HFF-Myc (cell line): ENCODE results near the gene SIN3A.
"Not testable (repeated sequence)": the region's sequence is repeated elsewhere in the genome, so short reads cannot be mapped to it uniquely, and the experiment has no call there.

Source experiments
- DNase-seq: peaks from one replicate; pipeline ENCODE4 v3.0.0-alpha.2; 2011; ENCODE audit warnings: low read depth; ENCODE audit errors: extremely low read depth
- H3K4me3 ChIP-seq: replicated peaks from 2 replicates; pipeline ENCODE4 v1.5.1; 2011; ENCODE audit warnings: low read depth, mild to moderate bottlenecking, control low read depth, low read length
- TF ChIP-seq, protein P1 (sequence below): IDR thresholded peaks from 2 replicates; pipeline ENCODE4 v1.5.1; 2012; ENCODE audit warnings: mild to moderate bottlenecking, low read depth, low read length, control low read depth; ENCODE audit errors: missing control alignments

The SIN3A gene

DNA sequence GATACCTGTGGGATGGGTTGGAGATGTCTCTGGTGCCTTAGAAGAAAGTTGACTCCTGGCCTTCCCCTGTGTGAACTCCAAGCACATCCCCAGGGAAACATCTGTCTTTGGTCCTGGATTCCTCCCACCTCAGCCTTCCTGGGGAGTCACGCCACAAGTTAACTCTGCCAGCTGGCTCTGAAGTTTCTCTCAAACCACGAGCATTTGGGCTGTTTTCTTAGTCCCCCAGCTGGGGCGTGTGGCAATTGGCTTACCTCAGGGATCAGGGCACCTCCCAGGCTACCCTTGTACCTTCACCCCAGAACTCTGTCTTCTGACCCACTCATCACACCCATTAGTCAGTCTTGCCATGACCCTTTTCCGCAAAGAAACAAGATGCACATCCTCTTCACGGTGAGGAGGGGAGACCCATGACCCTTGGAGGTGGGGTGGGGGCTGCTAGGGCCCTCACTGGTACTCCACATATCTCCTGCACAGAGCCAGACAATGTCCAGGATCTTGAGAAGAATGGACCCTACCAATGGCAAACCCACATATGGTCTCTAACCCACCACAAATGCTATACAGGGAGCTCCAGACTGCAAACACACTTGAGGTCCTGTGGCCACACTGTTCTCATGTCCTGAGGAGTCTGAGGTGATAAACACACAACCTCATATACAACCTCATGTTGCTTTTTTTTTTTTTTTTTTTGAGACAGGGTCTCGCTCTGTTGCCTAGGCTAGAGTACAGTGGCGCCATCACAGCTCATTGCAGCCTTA is 100.7 kb downstream of the SIN3A start:
- no peak overlapping the region for H3K4me3 ChIP-seq
- DNase-seq = no peak
- TF ChIP-seq, protein P1, sequence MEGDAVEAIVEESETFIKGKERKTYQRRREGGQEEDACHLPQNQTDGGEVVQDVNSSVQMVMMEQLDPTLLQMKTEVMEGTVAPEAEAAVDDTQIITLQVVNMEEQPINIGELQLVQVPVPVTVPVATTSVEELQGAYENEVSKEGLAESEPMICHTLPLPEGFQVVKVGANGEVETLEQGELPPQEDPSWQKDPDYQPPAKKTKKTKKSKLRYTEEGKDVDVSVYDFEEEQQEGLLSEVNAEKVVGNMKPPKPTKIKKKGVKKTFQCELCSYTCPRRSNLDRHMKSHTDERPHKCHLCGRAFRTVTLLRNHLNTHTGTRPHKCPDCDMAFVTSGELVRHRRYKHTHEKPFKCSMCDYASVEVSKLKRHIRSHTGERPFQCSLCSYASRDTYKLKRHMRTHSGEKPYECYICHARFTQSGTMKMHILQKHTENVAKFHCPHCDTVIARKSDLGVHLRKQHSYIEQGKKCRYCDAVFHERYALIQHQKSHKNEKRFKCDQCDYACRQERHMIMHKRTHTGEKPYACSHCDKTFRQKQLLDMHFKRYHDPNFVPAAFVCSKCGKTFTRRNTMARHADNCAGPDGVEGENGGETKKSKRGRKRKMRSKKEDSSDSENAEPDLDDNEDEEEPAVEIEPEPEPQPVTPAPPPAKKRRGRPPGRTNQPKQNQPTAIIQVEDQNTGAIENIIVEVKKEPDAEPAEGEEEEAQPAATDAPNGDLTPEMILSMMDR = no peak

DNA sequence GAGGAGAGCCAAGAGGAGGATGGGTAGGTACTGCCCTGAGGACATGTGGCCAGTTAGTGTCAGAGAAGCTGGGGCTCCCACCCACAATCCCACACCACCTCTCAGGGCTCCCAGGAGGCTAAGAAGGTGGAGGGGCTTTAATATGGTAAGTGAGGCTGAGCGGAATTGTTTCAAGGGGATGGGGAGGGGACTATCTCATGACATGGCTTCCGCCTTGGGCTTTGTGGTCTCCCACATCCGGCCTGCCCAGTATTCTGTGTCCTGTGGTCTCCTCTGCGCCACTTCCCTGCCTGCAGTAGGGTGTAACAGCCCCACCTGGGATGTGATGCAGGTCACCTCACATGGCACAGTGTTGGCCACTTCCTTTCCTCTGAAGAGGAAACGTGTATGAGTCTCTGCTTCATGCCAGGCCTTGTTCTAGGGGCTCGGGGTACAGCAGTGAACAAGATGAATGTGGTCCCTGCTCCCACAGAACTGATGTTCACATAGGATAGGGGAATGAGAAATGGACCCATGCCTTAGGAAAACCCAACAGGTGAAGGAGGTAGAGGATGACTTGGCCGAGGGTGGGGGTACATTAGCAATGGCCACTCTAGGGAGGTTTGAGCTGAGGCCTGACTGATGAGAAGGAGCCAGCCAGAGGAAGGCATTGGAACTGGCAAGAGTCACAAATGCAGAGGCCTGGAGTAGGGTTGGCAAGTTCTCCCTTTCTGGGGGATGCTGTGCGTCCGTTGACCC is 101.5 kb downstream of the SIN3A start:
- TF ChIP-seq, protein P1 = no peak
- DNase-seq = no peak
- H3K4me3 ChIP-seq = no peak overlapping the region

DNA sequence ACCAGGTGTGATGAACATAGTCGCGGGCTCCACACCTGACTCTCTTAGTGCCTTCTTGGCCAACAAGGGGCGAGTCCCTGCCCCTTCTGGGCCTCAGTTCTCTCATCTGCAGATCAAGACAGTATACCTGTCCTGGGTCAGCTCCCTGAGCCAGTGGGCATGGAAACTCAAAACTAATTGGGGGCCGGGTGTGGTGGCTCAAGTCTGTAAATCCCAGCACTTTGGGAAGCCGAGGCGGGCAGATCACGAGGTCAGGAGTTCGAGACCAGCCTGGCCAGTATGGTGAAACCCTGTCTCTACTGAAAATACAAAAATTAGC is 102.2 kb downstream of the SIN3A start:
- not testable (repeated sequence) for H3K4me3 ChIP-seq, DNase-seq

DNA sequence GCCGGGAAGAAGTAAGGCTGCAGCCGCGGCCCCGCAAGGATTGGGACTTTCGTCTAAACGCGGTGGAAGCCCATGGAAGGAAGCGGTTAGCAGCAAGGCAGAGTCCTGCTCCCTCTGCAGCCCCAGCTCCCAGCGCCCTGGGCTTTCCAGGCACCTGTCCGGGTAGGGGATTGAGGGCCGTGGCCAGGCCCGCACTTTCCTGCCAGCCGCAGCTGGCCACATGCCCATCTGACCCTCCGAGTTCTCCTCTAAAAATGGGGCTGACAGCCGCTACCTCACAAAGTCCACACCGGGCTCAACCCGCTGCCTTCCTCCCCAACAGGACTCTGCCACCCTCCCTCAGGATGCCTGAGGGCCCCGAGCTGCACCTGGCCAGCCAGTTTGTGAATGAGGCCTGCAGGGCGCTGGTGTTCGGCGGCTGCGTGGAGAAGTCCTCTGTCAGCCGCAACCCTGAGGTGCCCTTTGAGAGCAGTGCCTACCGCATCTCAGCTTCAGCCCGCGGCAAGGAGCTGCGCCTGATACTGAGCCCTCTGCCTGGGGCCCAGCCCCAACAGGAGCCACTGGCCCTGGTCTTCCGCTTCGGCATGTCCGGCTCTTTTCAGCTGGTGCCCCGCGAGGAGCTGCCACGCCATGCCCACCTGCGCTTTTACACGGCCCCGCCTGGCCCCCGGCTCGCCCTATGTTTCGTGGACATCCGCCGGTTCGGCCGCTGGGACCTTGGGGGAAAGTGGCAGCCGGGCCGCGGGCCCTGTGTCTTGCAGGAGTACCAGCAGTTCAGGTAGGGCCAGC is 102.7 kb downstream of the SIN3A start:
- TF ChIP-seq, protein P1 = no peak
- no peak for DNase-seq

DNA sequence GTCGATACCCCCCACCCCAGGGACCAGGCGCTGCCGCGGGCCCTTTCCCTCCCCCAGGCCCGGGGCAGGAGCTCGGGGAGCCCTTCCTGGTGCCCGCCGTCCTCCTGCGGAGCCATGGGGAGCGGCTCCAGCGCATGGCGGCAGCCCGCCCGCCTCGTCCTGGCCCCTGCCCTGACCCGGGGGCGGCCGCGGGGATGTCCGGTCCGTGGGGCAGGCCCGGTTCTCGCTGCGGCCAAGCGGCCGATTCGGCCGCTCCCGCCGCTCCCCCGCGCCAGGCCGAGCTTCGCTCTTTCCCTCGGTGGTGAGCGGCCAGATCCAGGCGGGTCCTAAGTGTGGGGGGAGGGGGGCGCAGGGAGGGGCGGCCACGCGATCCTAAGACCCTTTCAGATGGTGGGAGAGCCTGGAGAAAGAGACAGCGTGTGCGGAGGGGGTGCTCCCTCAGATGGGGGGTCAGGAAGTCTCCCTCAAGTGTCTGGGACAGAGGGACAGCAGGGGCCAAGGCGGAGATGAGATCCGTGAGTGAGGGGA is 103.4 kb downstream of the SIN3A start:
- H3K4me3 ChIP-seq = peak overlapping the region; percentile 52
- TF ChIP-seq, protein P1 = no peak
- no peak for DNase-seq

More for the DNA sequence above, 102.7 kb downstream of the SIN3A start:
- H3K4me3 ChIP-seq = peak overlapping the region; percentile 52

DNA sequence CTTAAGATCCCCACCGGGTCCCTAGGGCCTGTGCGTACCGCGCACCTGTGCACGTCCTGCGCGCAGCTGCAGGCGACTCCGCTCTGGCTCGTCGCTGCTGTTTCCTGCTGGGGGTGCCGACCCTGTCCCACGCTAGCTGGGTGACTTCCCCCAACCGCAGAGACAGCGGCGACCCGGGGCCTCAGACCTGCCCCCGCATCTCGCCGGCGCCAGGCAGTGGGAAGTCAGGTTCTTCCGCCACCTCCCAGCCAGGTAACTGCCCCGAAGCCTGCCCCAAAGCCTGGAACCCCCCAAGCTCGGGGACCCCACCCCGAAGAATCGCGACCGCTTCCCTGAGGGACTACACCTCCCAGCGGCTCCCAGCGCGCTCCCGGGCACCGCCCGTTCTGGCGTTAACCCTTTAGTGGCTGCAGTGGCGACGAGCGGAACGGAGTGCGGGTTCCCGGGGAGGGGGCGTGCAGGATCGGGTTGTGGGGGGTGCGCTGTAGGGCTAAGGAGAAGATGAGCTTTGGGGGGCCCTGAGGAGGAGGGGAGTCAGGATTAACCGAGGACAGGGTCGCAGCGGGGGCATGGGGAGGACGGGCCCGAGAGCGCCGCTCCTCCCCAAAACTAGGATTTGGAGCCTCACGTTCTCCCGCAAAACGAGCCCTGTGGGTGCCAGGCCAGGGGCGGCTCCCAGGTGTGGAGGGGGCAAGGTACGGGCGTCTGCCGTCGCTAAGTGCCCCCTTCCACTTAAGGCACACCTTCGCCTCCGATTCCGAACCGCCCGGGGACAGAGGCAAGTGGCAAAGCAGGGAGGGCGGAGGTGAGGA is 104.1 kb downstream of the SIN3A start:
- peak overlapping the region; percentile 52 for H3K4me3 ChIP-seq
- TF ChIP-seq, protein P1 = no peak
- no peak for DNase-seq
